ENCODE measurements around the gene CDK9.

DNA sequence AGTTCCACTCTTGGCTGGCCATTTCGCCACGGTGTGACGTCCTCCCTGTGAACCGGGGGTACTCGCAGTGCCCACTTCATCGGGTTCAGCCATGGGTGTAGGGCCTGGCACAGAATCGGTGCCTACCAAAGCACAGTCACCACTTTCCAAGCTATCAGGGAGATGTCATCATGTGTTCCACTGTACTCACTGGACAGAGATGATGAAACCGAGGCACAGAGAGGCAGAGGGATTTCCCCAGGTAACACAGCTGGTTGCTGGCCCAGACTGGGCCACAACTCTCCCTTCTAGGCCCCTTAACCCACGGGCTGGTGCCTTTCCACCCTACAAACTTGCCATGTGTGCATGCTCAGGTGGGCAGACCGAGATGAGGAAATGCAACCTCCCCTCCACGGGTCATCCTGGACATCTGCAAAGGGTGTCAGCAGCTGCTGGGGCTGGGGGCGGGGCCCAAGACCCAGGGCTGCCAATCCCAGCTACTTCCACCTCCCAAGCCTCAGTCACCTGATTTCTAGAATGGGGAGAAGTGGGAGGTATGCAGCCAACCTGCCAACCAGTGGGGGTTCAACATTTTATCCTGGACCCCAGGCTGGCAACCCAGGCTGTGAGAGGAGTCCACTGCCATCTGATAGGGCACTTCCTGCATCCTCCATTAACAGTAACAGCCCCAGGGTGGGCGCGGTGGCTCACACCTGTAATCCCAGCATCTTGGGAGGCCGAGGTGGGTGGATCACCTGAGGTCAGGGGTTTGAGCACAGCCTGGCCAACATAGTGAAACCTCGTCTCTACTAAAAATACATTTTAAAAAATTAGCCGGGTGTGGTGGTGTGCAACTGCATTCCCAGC, 6.5 kb upstream of the CDK9 start:
- TF ChIP-seq FOXM1 (IDR thresholded peaks at IDR 0.05; ENCODE audit: borderline replicate concordance) (no peak), SP1 (IDR thresholded peaks at IDR 0.05) (no peak), SUZ12 (IDR thresholded peaks at IDR 0.05) (no peak), HDGF (IDR thresholded peaks at IDR 0.05; ENCODE audit: borderline replicate concordance) (no peak), L3MBTL2 (conservative IDR thresholded peaks at IDR 0.05) (no peak), BHLHE40 (IDR thresholded peaks at IDR 0.05; ENCODE audit: borderline replicate concordance) (no peak), LEF1 (IDR thresholded peaks at IDR 0.05; ENCODE audit: borderline replicate concordance) (no peak), TARDBP (IDR thresholded peaks at IDR 0.05) (no peak), ZNF384 (IDR thresholded peaks at IDR 0.05) (no peak), ELF4 (IDR thresholded peaks at IDR 0.05) (no peak), ARNT (IDR thresholded peaks at IDR 0.05) (no peak)
